ENCODE results near the gene JAZF1. TPM values are rescaled to one million over a fixed set of nuclear protein-coding genes. Genes with fewer than 3 reads are reported as not detected.

JAZF1 gene
- total and polyA plus RNA-seq, 9 of the 15 experiments (the other 6 are each of a cell fraction or from before 2014, with no cell fraction given), result 0.04 to 0.64 (median 0.11) TPM; not detected in 3

DNA sequence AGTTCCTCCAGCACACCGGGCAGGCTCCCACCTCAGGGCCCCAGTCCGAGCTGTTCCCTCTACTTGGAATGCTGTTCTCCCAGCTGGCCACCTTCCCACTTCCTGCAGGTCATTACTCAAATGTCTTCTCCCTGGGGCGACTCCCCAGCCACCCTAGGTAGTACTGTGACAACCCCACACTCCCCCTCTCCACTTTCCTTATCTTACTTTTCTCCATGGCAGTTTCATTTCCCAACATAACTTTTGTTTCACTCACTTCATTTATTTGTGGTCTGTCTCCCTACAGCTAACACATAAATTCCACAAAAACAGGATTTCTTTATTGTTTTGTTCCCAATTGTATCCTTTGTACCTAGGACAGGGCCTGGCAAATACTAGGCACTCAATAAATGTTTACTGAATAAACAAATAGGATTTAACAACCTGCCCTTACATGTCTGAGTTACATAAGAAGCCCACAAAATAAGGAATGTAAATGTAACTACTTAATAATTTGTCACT, 76.5 kb downstream of the JAZF1 start:
- DNase-seq (ENCODE audit: extremely low read depth in 1 of 4, low spot score in 3 of 4) (no peak), ATAC-seq (no peak), FAIRE-seq (no peak)
- no peak overlapping the region for H3K4me3 ChIP-seq
- POLR2A ChIA-PET, result no interaction called here
- TF ChIP-seq, protein P1, sequence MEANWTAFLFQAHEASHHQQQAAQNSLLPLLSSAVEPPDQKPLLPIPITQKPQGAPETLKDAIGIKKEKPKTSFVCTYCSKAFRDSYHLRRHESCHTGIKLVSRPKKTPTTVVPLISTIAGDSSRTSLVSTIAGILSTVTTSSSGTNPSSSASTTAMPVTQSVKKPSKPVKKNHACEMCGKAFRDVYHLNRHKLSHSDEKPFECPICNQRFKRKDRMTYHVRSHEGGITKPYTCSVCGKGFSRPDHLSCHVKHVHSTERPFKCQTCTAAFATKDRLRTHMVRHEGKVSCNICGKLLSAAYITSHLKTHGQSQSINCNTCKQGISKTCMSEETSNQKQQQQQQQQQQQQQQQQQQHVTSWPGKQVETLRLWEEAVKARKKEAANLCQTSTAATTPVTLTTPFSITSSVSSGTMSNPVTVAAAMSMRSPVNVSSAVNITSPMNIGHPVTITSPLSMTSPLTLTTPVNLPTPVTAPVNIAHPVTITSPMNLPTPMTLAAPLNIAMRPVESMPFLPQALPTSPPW (CRISPR knock-in tag; IDR thresholded peaks at IDR 0.05), result peak; percentile 36; the same call in 1 of the 2 replicates
- no peak for TF ChIP-seq GABPB1 (CRISPR knock-in tag; IDR thresholded peaks at IDR 0.05)
- WGBS (ENCODE audit: insufficient coverage, low coverage, missing lambda C conversion rate), result 0% methylated on average over 3 of the region's 3 CpGs
- H3K36me3 ChIP-seq (ENCODE audit: control insufficient read depth, insufficient read depth, low read length), result no peaks in the 10 kb centered on the region
- H3K27me3 ChIP-seq (ENCODE audit: control insufficient read depth in 2 of 2, insufficient read depth in 2 of 2, low read length in 2 of 2), result peaks cover 2 to 19% of the 10 kb centered on the region in 2 experiments; a peak in 4 of 5 replicates
- no peak overlapping the region for H3K4me2 ChIP-seq (ENCODE audit: insufficient read depth, low read length)
- CTCF ChIA-PET (ENCODE audit: low intra/inter-chr PET ratio), result no interaction called here
- H3K4me1 ChIP-seq (replicated peaks in 1 of 2; ENCODE audit: control insufficient read depth in 2 of 2, insufficient read depth in 2 of 2, low read length in 2 of 2), result no peaks in the 10 kb centered on the region
- H3K27ac ChIP-seq (ENCODE audit: extremely low read depth, low read depth, low read length), result no peak overlapping the region
- in situ Hi-C loops (cut with MboI), result no loop called here
- no TSS peak for BruUV-seq (replicated peaks)
- intact Hi-C loops (cut with micrococcal nuclease), result no loop called here
- H3K9me3 ChIP-seq (replicated peaks; ENCODE audit: control insufficient read depth, insufficient read depth, low read depth, low read length), result no peaks in the 10 kb centered on the region
- H3K9me1 ChIP-seq (ENCODE audit: control insufficient read depth, insufficient read depth, low read length), result no peaks in the 10 kb centered on the region
- H3K79me2 ChIP-seq (ENCODE audit: control insufficient read depth, insufficient read depth, low read length), result no peaks in the 10 kb centered on the region
- no peak overlapping the region for H2AFZ ChIP-seq (ENCODE audit: low read depth, low read length)
- no peak overlapping the region for H3K9ac ChIP-seq (ENCODE audit: insufficient read depth in 1 of 2, low read depth in 2 of 2, low read length in 2 of 2)
- no peaks in the 10 kb centered on the region for H4K20me1 ChIP-seq (replicated peaks; ENCODE audit: control insufficient read depth, insufficient read depth, low read length)

DNA sequence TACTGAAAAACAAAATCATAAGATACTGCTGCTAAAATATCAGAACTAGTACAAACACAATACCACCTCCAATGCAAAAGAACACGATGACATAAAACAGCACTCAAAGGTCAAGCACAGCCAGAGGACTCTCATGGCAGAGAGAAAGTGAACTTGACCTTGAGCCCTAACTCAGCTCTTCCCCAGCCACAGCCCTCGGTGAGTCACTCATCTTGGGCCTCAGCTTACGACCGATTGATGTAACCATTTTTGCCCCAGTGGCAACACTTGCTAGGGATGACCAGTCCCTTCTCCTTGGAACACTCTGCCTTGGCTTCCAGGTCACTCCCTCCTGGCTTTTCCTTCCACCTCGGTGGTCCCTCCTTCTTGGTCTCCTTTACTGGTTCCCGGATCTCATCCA, 77.8 kb downstream of the JAZF1 start:
- DNase-seq (ENCODE audit: extremely low read depth in 1 of 4, low spot score in 3 of 4) (peak in 2 of 4 experiments; percentile 16 to 23), FAIRE-seq (peak; percentile 32), ATAC-seq (peak; percentile 29; the same call in 1 of the 3 replicates)
- no peak overlapping the region for H3K4me3 ChIP-seq
- 2% methylated on average over 6 of the region's 6 CpGs for WGBS (ENCODE audit: insufficient coverage, low coverage, missing lambda C conversion rate)
- no peak overlapping the region for H2AFZ ChIP-seq (ENCODE audit: low read depth, low read length)
- H3K9me3 ChIP-seq (replicated peaks; ENCODE audit: control insufficient read depth, insufficient read depth, low read depth, low read length), result no peaks in the 10 kb centered on the region
- H3K79me2 ChIP-seq (ENCODE audit: control insufficient read depth, insufficient read depth, low read length), result no peaks in the 10 kb centered on the region
- intact Hi-C loops (cut with micrococcal nuclease) (no loop called here), in situ Hi-C loops (cut with MboI) (no loop called here)
- no peaks in the 10 kb centered on the region for H3K36me3 ChIP-seq (ENCODE audit: control insufficient read depth, insufficient read depth, low read length)
- peaks cover 5 to 15% of the 10 kb centered on the region in 2 experiments; a peak in 4 of 5 replicates for H3K27me3 ChIP-seq (ENCODE audit: control insufficient read depth in 2 of 2, insufficient read depth in 2 of 2, low read length in 2 of 2)
- no peak overlapping the region for H3K27ac ChIP-seq (ENCODE audit: extremely low read depth, low read depth, low read length)
- BruUV-seq (replicated peaks), result no TSS peak
- ChIA-PET CTCF (ENCODE audit: low intra/inter-chr PET ratio) (no interaction called here), POLR2A (no interaction called here)
- no peak overlapping the region for H3K9ac ChIP-seq (ENCODE audit: insufficient read depth in 1 of 2, low read depth in 2 of 2, low read length in 2 of 2)
- H3K4me2 ChIP-seq (ENCODE audit: insufficient read depth, low read length), result no peak overlapping the region
- H3K4me1 ChIP-seq (replicated peaks in 1 of 2; ENCODE audit: control insufficient read depth in 2 of 2, insufficient read depth in 2 of 2, low read length in 2 of 2), result no peaks in the 10 kb centered on the region
- no peaks in the 10 kb centered on the region for H4K20me1 ChIP-seq (replicated peaks; ENCODE audit: control insufficient read depth, insufficient read depth, low read length)
- no peaks in the 10 kb centered on the region for H3K9me1 ChIP-seq (ENCODE audit: control insufficient read depth, insufficient read depth, low read length)
- TF ChIP-seq JUND (IDR thresholded peaks at IDR 0.05; ENCODE audit: borderline replicate concordance, low read depth, low read length) (peak; percentile 62; the same call in 1 of the 2 replicates), JUND (tag; IDR thresholded peaks at IDR 0.05; ENCODE audit: borderline replicate concordance, low read depth, low read length) (peak; percentile 18; the same call in 1 of the 3 replicates), NR2C2 (CRISPR knock-in tag; IDR thresholded peaks at IDR 0.05) (no peak), NR2C2 (tag; IDR thresholded peaks at IDR 0.05) (peak; percentile 56; the same call in 1 of the 2 replicates), NR2C1 (IDR thresholded peaks at IDR 0.05) (no peak), NR2C1 (tag; IDR thresholded peaks at IDR 0.05) (peak; percentile 38; the same call in 1 of the 2 replicates), CHD4 (IDR thresholded peaks at IDR 0.05; ENCODE audit: insufficient read depth, insufficient replicate concordance, low read depth, low read length, poor library complexity, severe bottlenecking) (no peak), ESRRA (IDR thresholded peaks at IDR 0.05; ENCODE audit: borderline replicate concordance, low read depth) (peak; percentile 71), JUN (IDR thresholded peaks at IDR 0.05; ENCODE audit: borderline replicate concordance, low read depth, low read length) (0 out of 2 replicates have a peak, but pooled peaks have one; percentile 43), JUN (CRISPR knock-in tag; IDR thresholded peaks at IDR 0.05; ENCODE audit: borderline replicate concordance) (no peak)
- TF ChIP-seq, protein P2, sequence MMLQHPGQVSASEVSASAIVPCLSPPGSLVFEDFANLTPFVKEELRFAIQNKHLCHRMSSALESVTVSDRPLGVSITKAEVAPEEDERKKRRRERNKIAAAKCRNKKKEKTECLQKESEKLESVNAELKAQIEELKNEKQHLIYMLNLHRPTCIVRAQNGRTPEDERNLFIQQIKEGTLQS (IDR thresholded peaks at IDR 0.05), result peak; percentile 69
- TF ChIP-seq, protein P2 (CRISPR knock-in tag; conservative IDR thresholded peaks at IDR 0.05), result no peak

All from K562 (cell line).